GM19324 (cell line): ENCODE data around the gene BRAT1.
"Not testable (repeated sequence)": the region's sequence is repeated elsewhere in the genome, so short reads cannot be mapped to it uniquely, and the experiment has no call there.

Experiments used
- ATAC-seq: cut with Tn5 transposase; IDR thresholded peaks from one replicate; pipeline ENCODE4 v1.9.1; 2021; ENCODE audit warnings: mild to moderate bottlenecking, moderate library complexity; ENCODE audit not compliant: unreplicated experiment, low FRiP score

BRAT1 gene

GRCh38 chr7:2555121-2556052 lies at the start of gene BRAT1:
Gene BRAT1 (minus strand): TSS chr7:2555524. CDS start chr7:2554431, 1,093 bp downstream.
- peak; percentile 76 for ATAC-seq

GRCh38 chr7:2604608-2605174 lies 49.4 kb upstream of the BRAT1 start:
- no peak for ATAC-seq

DNA sequence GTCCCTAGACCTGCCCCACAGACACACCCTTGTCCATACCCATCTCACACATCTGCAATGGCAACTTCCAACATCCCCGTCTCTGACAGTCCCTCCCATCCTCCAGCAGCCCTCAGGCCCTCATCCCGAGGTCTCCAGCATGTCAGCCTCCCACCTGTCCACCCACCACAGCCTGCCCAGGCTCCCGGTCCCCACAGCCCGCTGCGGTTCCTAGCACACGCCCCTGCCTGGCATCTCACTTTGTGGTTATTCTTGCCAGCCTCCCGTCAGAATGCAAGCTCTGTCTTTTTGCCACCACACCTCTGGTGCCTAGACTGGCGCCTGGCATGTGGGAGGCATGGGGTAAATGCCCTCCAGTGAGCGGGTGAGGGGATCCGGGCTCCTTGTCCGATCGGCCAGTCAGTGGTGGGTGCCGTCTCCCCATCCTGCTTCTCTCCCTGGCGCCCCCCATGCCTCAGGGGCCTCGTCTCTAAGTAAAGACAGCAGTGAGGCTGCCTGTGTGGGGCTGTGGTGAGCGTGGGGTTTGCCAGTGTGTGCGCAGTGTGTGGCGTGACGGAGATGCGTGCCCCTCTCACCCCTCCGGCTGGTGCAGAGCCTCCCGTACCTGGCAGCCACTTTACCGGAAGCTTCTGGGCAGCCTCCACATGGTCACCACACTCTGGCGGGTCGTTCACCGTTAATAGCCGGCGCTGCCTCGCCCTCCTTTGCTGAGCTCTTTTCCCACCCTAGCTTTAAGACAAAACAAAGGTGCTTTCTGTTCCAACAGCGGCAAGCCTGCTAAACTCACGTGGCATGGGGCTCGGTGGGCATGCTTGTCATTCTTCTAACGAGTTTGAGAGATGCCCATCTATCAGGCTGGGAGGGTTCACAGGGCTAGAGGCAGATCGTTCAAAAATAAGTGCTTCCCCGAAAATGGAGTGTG lies 48.0 kb upstream of the BRAT1 start:
- ATAC-seq = no peak

GRCh38 chr7:2602406-2603043 lies 47.2 kb upstream of the BRAT1 start:
- ATAC-seq = no peak

DNA sequence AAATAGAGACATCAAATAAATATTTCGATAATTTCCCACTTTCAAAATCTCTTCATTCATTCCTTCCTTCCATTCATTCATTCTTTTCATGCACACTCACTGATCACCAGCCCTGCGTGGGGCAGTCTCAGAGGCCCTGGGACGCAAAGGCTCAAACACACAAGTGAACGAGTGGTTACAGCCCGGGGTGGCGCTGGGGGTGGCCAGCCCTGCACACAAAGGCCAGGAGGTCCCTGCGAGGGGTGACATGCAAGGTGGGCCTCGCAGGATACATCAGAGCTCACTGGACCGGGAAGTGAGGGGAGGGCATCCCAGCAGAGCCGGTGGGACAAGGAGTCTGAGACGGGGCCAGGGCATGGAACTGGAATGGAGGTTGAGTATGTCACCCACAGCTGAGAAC lies 46.6 kb upstream of the BRAT1 start:
- no peak for ATAC-seq

DNA sequence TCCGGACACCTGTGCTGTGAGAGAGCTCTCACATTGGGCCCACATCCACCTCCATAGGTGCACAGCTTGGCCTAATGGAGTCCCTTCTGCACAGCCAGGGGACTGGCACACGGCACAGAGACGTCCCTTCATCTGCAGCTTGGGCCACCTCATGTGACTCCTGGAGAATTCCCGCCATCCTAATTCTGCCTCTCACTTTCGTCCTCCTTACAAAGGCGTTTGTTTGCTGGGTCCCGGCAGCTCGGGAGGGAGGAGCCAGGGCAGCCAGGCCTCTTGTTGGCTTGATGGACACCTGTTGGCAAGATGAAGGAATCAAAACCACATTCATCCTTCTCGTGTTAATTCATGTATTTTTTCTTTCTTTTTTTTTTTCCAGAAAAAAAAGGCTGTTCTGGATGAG lies 45.7 kb upstream of the BRAT1 start:
- no peak for ATAC-seq

- no peak for ATAC-seq
These were observed 43.0 kb upstream of the BRAT1 start for GRCh38 chr7:2598154-2598823.

DNA sequence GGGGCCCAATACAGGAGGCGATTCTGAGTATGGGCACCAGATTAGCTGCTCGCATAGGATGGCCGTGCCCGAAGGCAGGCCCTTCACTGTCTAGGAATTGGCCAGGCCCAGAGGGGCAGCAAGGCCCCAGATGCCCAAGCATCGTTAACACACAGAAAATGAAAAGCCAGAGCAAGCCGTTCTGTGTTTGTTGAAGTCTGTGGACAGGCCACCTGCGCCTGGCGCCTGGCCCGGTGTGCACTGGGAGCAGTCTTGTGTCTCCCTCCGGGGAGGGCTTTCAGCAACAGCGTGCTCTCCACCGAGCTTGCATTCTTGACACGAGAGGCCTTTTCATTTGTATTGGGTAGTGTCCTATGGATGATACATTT lies 41.9 kb upstream of the BRAT1 start:
- no peak for ATAC-seq

DNA sequence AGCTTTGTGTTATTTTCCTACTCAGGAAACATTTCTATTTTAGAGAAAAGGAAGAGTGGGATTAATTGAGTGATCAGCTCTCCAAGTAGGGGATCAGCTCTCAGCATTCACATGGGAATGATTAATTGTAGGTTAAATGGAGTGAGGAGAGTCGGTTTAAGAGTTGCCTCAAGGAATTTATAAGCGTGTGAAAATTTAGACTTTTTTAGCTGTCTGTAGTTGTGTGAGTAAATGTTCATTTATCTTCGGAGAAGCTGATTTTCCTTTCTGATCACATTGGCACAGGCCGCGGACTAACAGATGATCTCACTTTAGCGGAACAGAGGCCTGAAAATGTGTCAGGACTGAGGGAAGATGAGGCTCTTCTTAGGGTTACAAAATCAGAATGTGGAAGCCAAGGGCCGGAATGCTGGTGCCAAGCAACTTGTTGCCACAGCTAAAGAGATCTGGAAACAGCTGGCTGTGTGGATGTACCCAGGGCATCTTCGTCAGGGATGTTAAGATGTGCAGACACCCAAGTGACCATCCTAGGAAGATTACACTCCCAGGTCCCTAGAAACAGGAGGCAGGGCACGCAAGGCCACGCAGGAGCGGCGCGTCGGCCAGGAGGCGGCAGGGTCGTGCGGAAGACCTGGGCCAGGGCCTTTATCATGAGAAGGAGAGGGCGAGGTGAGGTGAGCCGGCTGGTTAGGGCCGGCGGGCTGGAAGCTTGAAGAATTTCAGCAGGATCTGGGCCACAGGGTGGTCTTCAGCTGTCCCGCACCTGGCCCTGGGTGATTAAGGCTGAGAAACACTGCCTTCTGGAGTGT lies 41.3 kb upstream of the BRAT1 start:
- ATAC-seq = no peak

DNA sequence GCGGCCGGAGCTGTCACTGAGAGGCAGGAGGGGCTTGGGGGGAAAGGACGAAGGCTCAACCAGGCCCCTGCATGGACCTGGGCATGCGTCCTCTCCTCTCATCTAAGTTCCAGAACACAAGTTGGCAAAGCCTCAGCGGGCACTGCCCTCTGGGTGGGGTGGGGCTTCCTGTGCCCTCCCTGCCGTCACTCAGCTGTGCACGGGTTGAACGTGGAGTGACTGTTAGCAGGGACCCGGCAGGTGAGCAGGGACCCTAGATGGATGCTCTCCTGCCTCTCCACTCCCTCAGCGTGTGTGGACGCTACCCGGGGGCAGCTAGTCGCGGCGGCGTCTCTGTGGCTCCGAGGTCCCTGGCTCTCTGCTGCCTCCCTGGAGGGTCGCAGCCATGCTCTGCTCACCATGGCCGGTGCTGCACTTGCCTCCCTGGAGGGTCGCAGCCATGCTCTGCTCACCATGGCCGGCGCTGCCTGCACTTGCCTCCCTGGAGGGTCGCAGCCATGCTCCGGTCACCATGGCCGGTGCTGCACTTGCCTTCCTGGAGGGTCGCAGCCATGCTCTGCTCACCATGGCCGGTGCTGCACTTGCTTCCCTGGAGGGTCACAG lies 40.0 kb upstream of the BRAT1 start:
- ATAC-seq = no peak

GRCh38 chr7:2594599-2594998 lies 39.3 kb upstream of the BRAT1 start:
- ATAC-seq = no peak

DNA sequence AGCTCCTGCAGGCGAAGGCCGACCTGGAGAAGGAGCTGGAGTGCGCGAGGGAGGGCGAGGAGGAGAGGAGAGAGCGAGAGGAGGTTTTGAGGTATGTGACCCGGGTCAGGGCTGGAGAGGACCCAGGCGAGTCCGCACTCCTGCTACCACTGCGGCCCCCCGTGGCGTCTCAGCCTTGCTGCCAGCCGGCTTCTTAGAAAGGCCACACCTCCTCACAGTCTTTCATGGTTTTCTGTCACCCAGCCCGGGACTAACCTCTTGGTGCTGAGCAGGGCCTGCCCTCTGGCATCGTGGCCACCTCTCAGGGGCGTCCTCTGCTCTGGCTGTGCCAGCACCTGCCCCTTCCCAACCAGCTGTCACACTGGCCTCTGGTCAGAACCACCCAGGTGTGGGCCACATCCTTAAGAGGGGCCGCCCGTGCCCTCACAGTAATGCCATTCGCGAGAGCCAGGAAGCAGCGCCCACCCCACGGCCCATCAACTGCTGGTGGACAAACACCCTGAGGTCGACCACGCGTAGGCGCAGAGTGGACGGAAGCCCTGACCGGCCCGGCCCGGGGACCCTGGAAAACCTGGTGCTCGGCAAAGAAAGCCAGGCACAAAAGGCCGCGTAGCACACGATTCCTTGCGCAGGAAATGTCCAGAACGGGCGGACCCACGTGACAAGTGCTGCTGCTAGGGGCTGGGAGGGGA lies 37.9 kb upstream of the BRAT1 start:
- no peak for ATAC-seq

GRCh38 chr7:2592375-2592865 lies 37.1 kb upstream of the BRAT1 start:
- no peak for ATAC-seq

- not testable (repeated sequence) for ATAC-seq
These were observed 34.6 kb upstream of the BRAT1 start for GRCh38 chr7:2589941-2590340.

GRCh38 chr7:2589341-2589740 lies 34.0 kb upstream of the BRAT1 start:
- ATAC-seq = no peak

GRCh38 chr7:2587778-2588177 lies 32.5 kb upstream of the BRAT1 start:
- no peak for ATAC-seq

- no peak for ATAC-seq
These were observed 31.8 kb upstream of the BRAT1 start for GRCh38 chr7:2587134-2587533.
